Neural progenitor cell (in vitro differentiated cells): Measurements from ENCODE around the gene DNAL4. TPM values are rescaled to one million over a fixed set of nuclear protein-coding genes. Genes with fewer than 3 reads are reported as not detected.

Source experiments
- DNase-seq: peaks from one replicate; pipeline ENCODE4 v3.0.0-alpha.2; 2016; ENCODE audit warnings: low spot score
- H2AFZ ChIP-seq: fragments of 200-600 bp; sonication (generic); replicated peaks from 2 replicates; pipeline ENCODE4 v1.6.1; 2016; ENCODE audit warnings: antibody characterized with exemption
- H3F3A ChIP-seq: fragments of 200-600 bp; sonication (generic); 2 replicates; pipeline ENCODE4 v1.6.1; 2016; ENCODE audit warnings: antibody characterized with exemption, low read depth
- H3K27ac ChIP-seq: fragments of 200-600 bp; sonication (generic); 2 replicates; pipeline ENCODE4 v1.5.1; 2016; ENCODE audit warnings: mild to moderate bottlenecking
- H3K27me3 ChIP-seq: fragments of 200-600 bp; sonication (generic); 2 replicates; pipeline ENCODE4 v1.6.1; 2016; ENCODE audit warnings: mild to moderate bottlenecking, moderate library complexity
- H3K36me3 ChIP-seq: fragments of 200-600 bp; sonication (generic); 2 replicates; pipeline ENCODE4 v1.5.1; 2016
- H3K4me1 ChIP-seq: fragments of 200-600 bp; sonication (generic); 2 replicates; pipeline ENCODE4 v1.6.1; 2016; ENCODE audit warnings: mixed run types
- H3K4me2 ChIP-seq: fragments of 200-600 bp; sonication (generic); 2 replicates; pipeline ENCODE4 v1.6.1; 2016
- H3K4me3 ChIP-seq: fragments of 200-600 bp; sonication (generic); 2 replicates; pipeline ENCODE4 v1.5.1; 2016
- H3K79me2 ChIP-seq: fragments of 200-600 bp; sonication (generic); 2 replicates; pipeline ENCODE4 v1.6.1; 2016; ENCODE audit warnings: low read depth
- H3K9ac ChIP-seq: fragments of 200-600 bp; sonication (generic); 2 replicates; pipeline ENCODE4 v1.6.1; 2016
- H3K9me3 ChIP-seq: fragments of 200-600 bp; sonication (generic); 2 replicates; pipeline ENCODE4 v1.5.1; 2016; ENCODE audit warnings: low read depth
- H4K20me1 ChIP-seq: fragments of 200-600 bp; sonication (generic); 2 replicates; pipeline ENCODE4 v1.6.1; 2016; ENCODE audit warnings: low read depth
- H3K27ac Mint-ChIP-seq: 3 replicates; pipeline ENCODE4 v1.8.0; 2021; ENCODE audit warnings: mixed read lengths
- H3K27me3 Mint-ChIP-seq: 2 replicates; pipeline ENCODE4 v1.8.0; 2022; ENCODE audit warnings: low read depth, mild to moderate bottlenecking, inconsistent platforms, moderate library complexity, mixed read lengths; ENCODE audit not compliant: insufficient read depth
- H3K36me3 Mint-ChIP-seq: 3 replicates; pipeline ENCODE4 v1.8.0; 2021; ENCODE audit warnings: mixed read lengths
- H3K4me1 Mint-ChIP-seq: 3 replicates; pipeline ENCODE4 v1.8.0; 2021; ENCODE audit warnings: mixed read lengths
- H3K4me3 Mint-ChIP-seq: 3 replicates; pipeline ENCODE4 v1.8.0; 2021; ENCODE audit warnings: mild to moderate bottlenecking, moderate library complexity, mixed read lengths
- H3K9me3 Mint-ChIP-seq: 3 replicates; pipeline ENCODE4 v1.8.0; 2020; ENCODE audit warnings: mixed read lengths
- EZH2 ChIP-seq: fragments of 200-600 bp; sonication (generic); IDR thresholded peaks from 2 replicates; pipeline ENCODE4 v1.6.1; 2017; ENCODE audit warnings: antibody characterized with exemption, mild to moderate bottlenecking, moderate library complexity
- EZH2phosphoT487 ChIP-seq: fragments of 200-600 bp; sonication (generic); IDR thresholded peaks from 2 replicates; pipeline ENCODE4 v1.6.1; 2017; ENCODE audit warnings: antibody characterized with exemption
- total RNA-seq: library from RNA; depleted of rRNA; stranded (reverse); fragments of >200 nt; gene quantifications from 2 replicates; pipeline ENCODE4 v1.2.3, GENCODE V29; 2015; ENCODE audit warnings: low replicate concordance
- TF ChIP-seq, protein P1 (sequence below): fragments of 200-600 bp; sonication (generic); IDR thresholded peaks from 2 replicates; pipeline ENCODE4 v1.5.1; 2017; ENCODE audit warnings: antibody characterized with exemption, mild to moderate bottlenecking

The DNAL4 gene
- total RNA-seq, 1 donor from 2014 or later, result 10.7 TPM

- Histone ChIP-seq H3K36me3 (no peaks in the 10 kb centered on the region), H2AFZ (no peak overlapping the region), H3K9me3 (no peaks in the 10 kb centered on the region), H3K79me2 (no peaks in the 10 kb centered on the region), H4K20me1 (peaks cover 19% of the 10 kb centered on the region), H3K27me3 (peaks cover 68% of the 10 kb centered on the region), H3K9ac (no peak overlapping the region), H3K4me1 (no peaks in the 10 kb centered on the region), H3K27ac (no peak overlapping the region), H3F3A (peaks cover 22% of the 10 kb centered on the region), H3K4me3 (no peak overlapping the region), H3K4me2 (no peak overlapping the region)
- Mint-ChIP-seq H3K27ac (no peak overlapping the region), H3K9me3 (no peaks in the 10 kb centered on the region), H3K36me3 (peaks cover 2% of the 10 kb centered on the region), H3K4me1 (peaks cover 10% of the 10 kb centered on the region), H3K27me3 (peaks cover 33% of the 10 kb centered on the region), H3K4me3 (peak overlapping the region; percentile 85)
- no peak for TF ChIP-seq EZH2phosphoT487
- TF ChIP-seq, protein P1, sequence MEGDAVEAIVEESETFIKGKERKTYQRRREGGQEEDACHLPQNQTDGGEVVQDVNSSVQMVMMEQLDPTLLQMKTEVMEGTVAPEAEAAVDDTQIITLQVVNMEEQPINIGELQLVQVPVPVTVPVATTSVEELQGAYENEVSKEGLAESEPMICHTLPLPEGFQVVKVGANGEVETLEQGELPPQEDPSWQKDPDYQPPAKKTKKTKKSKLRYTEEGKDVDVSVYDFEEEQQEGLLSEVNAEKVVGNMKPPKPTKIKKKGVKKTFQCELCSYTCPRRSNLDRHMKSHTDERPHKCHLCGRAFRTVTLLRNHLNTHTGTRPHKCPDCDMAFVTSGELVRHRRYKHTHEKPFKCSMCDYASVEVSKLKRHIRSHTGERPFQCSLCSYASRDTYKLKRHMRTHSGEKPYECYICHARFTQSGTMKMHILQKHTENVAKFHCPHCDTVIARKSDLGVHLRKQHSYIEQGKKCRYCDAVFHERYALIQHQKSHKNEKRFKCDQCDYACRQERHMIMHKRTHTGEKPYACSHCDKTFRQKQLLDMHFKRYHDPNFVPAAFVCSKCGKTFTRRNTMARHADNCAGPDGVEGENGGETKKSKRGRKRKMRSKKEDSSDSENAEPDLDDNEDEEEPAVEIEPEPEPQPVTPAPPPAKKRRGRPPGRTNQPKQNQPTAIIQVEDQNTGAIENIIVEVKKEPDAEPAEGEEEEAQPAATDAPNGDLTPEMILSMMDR, result no peak
- TF ChIP-seq EZH2, result no peak
- DNase-seq, result no peak
Observed at GRCh38 chr22:38841635-38842034, 47.7 kb upstream of the DNAL4 start.

DNA sequence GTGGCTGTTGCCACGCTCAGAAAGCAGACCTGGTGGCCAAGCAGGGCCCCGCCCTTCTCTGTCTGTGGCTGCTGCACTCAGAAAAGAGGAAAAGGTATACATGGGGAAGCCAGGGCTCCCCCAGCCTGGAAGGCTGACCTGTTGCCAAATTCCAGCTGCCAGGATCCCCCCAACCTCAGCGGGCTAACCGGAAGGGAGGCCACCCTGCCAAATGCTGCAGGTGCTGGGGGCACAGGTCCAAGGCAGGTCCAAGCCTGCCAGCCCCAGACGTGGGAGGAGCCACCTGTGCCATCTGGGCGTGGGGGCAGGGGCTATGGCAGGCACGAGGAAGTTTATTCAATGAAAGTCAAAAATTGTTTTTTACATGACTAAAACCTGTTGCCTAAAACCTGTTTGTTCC lies 47.3 kb upstream of the DNAL4 start:
- Histone ChIP-seq H3K79me2 (no peaks in the 10 kb centered on the region), H3K27me3 (peaks cover 68% of the 10 kb centered on the region), H3K9ac (no peak overlapping the region), H3K36me3 (no peaks in the 10 kb centered on the region), H3F3A (peaks cover 22% of the 10 kb centered on the region), H2AFZ (no peak overlapping the region), H3K27ac (no peak overlapping the region), H3K9me3 (no peaks in the 10 kb centered on the region), H3K4me2 (no peak overlapping the region), H3K4me1 (no peaks in the 10 kb centered on the region), H4K20me1 (peaks cover 19% of the 10 kb centered on the region), H3K4me3 (no peak overlapping the region)
- H3K9me3 Mint-ChIP-seq, result no peaks in the 10 kb centered on the region
- no peak for TF ChIP-seq EZH2
- TF ChIP-seq EZH2phosphoT487, result no peak
- TF ChIP-seq, protein P1, result no peak
- no peak for DNase-seq
- no peak overlapping the region for H3K4me3 Mint-ChIP-seq
- H3K4me1 Mint-ChIP-seq, result peaks cover 10% of the 10 kb centered on the region
- no peak overlapping the region for H3K27ac Mint-ChIP-seq
- H3K27me3 Mint-ChIP-seq, result peaks cover 33% of the 10 kb centered on the region
- H3K36me3 Mint-ChIP-seq, result peaks cover 2% of the 10 kb centered on the region

- no peak for DNase-seq
- no peak for TF ChIP-seq EZH2
- TF ChIP-seq, protein P1, result no peak
- no peak for TF ChIP-seq EZH2phosphoT487
- peaks cover 2% of the 10 kb centered on the region for H3K36me3 Mint-ChIP-seq
- no peaks in the 10 kb centered on the region for H3K9me3 ChIP-seq
- no peak overlapping the region for H3K4me3 ChIP-seq
- peaks cover 19% of the 10 kb centered on the region for H4K20me1 ChIP-seq
- no peaks in the 10 kb centered on the region for H3K9me3 Mint-ChIP-seq
- H3K27me3 ChIP-seq, result peaks cover 66% of the 10 kb centered on the region
- H3K27me3 Mint-ChIP-seq, result peaks cover 29% of the 10 kb centered on the region
- no peak overlapping the region for H3K27ac ChIP-seq
- H3K4me3 Mint-ChIP-seq, result no peak overlapping the region
- H3K36me3 ChIP-seq, result no peaks in the 10 kb centered on the region
- no peaks in the 10 kb centered on the region for H3K4me1 ChIP-seq
- H3K9ac ChIP-seq, result no peak overlapping the region
- no peak overlapping the region for H3K27ac Mint-ChIP-seq
- no peak overlapping the region for H3K4me2 ChIP-seq
- H3K79me2 ChIP-seq, result no peaks in the 10 kb centered on the region
- no peak overlapping the region for H2AFZ ChIP-seq
- peaks cover 18% of the 10 kb centered on the region for H3F3A ChIP-seq
- H3K4me1 Mint-ChIP-seq, result peaks cover 10% of the 10 kb centered on the region
Observed at GRCh38 chr22:38840129-38840528, 46.2 kb upstream of the DNAL4 start.
